KOPT-K1 (cell line): Measurements from ENCODE around the gene ANKRD13A.
"Not testable (repeated sequence)": the region's sequence is repeated elsewhere in the genome, so short reads cannot be mapped to it uniquely, and the experiment has no call there.

Source experiments
- H3K27ac ChIP-seq: fragments of 200-600 bp; sonication (generic); 2 replicates; pipeline ENCODE4 v1.5.1; 2016; ENCODE audit warnings: antibody characterized with exemption, mild to moderate bottlenecking, low read depth, low read length; ENCODE audit not compliant: poor library complexity, severe bottlenecking
- H3K36me3 ChIP-seq: fragments of 200-600 bp; sonication (generic); 2 replicates; pipeline ENCODE4 v1.5.1; 2017; ENCODE audit warnings: antibody characterized with exemption, mild to moderate bottlenecking, low read length, moderate library complexity; ENCODE audit not compliant: insufficient read depth
- H3K9me3 ChIP-seq: fragments of 200-600 bp; sonication (generic); 2 replicates; pipeline ENCODE4 v1.5.1; 2017; ENCODE audit warnings: antibody characterized with exemption, low read length, mild to moderate bottlenecking; ENCODE audit not compliant: insufficient read depth, poor library complexity, severe bottlenecking

Gene ANKRD13A

DNA sequence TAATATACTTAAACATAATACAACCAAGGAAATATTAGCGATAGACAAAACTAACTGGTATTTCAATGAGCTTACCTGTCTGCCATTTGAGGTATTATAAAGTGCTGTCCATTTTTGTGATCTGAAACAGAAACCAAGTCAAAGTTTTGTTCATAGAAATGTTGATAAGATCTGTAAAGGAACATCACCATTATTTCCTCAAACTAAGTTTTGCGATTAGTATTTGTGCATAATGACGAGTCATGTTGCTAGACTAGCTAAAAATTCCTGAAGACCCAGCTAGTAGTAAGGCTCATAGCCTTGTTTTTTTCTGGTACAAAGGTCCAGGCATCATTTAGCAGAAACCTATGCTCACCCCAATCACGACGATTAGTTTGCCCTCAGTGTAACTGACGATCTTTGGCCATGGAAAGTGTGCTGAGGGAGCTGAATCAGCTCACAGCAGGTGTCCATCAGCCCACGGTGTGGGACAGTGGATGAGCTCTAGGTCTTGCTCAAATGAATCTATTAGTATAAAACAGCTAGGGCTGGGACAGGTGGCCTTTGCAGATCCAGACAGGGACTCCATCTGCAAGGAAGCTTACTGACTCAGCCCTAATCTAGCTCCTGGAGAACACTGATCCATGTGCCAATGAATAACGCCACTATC lies 31.7 kb upstream of the ANKRD13A start:
- Histone ChIP-seq H3K9me3 (no peaks in the 10 kb centered on the region), H3K36me3 (peaks cover 98% of the 10 kb centered on the region), H3K27ac (peak overlapping the region; percentile 39)

DNA sequence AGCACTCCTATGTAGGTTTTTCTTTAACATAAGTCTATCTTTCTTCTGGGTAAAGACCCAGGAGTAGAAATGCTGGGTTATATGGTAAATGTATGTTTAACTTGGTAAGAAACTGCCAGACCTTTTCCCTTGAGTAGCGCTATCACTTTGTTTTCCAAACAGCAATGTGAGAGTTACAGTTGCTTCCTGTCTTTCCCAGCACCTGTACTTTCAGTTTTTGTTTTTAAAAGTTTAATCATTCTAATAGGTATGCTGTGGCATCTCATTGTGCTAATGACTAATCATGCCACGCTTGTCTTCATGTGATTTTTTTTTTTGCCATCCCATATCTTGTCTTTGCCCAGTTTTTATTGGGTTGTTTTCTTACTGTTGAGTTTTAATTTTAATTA lies 31.2 kb upstream of the ANKRD13A start:
- peaks cover 98% of the 10 kb centered on the region for H3K36me3 ChIP-seq
- H3K9me3 ChIP-seq = no peaks in the 10 kb centered on the region
- peak overlapping the region; percentile 39 for H3K27ac ChIP-seq

- Histone ChIP-seq H3K9me3 (no peaks in the 10 kb centered on the region), H3K36me3 (peaks cover 98% of the 10 kb centered on the region), H3K27ac (no peak overlapping the region)
Observed at GRCh38 chr12:109968801-109969200, 30.4 kb upstream of the ANKRD13A start.

- Histone ChIP-seq H3K27ac (no peak overlapping the region), H3K36me3 (peaks cover 100% of the 10 kb centered on the region), H3K9me3 (no peaks in the 10 kb centered on the region)
Observed at GRCh38 chr12:109972821-109973220, 26.4 kb upstream of the ANKRD13A start.

DNA sequence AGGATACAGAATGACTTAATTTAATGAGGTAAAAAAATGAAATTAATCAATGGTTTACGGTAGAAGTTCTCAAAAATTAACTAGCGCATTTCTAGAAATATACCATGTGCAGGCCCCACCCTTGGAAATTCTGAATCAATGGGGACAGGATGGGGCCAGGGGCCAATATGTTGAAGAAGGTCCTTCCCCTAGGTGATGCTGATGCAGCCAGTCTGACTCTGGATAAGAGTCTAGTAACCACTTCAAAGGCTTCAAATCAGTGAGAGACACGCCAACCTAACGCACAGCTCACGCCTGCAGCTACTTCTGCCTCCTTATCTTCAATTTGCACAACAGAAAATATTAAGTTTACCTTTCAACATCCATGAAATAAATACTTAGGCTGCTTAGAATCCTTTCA lies 17.9 kb upstream of the ANKRD13A start:
- H3K9me3 ChIP-seq = no peaks in the 10 kb centered on the region
- H3K27ac ChIP-seq = no peak overlapping the region
- H3K36me3 ChIP-seq = peaks cover 100% of the 10 kb centered on the region

- H3K27ac ChIP-seq = peak overlapping the region; percentile 2
- H3K9me3 ChIP-seq = no peaks in the 10 kb centered on the region
- H3K36me3 ChIP-seq = peaks cover 98% of the 10 kb centered on the region
Observed at GRCh38 chr12:109982210-109982609, 17.0 kb upstream of the ANKRD13A start.

GRCh38 chr12:109983432-109984142 lies 15.6 kb upstream of the ANKRD13A start:
- Histone ChIP-seq H3K9me3 (no peaks in the 10 kb centered on the region), H3K27ac (no peak overlapping the region), H3K36me3 (peaks cover 98% of the 10 kb centered on the region)

DNA sequence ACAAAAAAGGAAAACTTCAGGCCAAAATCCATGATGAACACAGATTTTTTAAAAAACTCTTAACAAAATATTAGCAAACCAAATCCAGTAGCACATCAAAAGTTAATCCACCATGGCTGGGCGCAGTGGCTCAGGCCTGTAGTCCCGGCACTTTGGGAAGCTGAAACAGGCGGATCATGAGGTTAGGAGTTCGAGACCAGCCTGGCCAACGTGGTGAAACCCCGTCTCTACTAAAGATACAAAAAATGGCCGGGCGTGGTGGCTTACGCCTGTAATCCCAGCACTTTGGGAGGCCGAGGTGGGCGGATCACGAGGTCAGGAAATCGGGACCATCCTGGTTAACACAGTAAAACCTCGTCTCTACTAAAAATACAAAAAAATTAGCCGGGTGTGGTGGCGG lies 13.0 kb upstream of the ANKRD13A start:
- H3K9me3 ChIP-seq, H3K27ac ChIP-seq: not testable (repeated sequence)
- peaks cover 98% of the 10 kb centered on the region for H3K36me3 ChIP-seq

- peaks cover 98% of the 10 kb centered on the region for H3K36me3 ChIP-seq
- H3K27ac ChIP-seq = no peak overlapping the region
- H3K9me3 ChIP-seq = no peaks in the 10 kb centered on the region
Observed at GRCh38 chr12:109987615-109988014, 11.6 kb upstream of the ANKRD13A start.

DNA sequence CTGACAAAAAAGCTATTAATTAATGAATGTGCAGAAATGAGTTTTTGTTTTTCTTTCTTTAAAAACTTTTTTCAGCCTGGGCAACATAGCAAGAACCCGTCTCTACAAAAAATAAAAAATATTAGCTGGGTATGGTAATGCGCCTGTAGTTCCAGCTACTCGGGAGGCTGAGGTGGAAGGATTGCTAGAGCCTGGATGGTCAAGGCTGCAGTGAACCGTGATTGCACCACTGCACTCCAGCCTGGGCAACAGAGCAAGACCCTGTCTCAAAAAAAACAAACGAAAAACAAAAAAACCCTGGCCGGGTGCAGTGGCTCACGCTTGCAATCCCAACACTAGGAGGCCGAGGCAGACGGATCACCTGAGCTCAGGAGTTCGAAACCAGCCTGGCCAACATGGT lies 11.0 kb upstream of the ANKRD13A start:
- H3K27ac ChIP-seq = no peak overlapping the region
- H3K9me3 ChIP-seq = no peaks in the 10 kb centered on the region
- peaks cover 98% of the 10 kb centered on the region for H3K36me3 ChIP-seq

DNA sequence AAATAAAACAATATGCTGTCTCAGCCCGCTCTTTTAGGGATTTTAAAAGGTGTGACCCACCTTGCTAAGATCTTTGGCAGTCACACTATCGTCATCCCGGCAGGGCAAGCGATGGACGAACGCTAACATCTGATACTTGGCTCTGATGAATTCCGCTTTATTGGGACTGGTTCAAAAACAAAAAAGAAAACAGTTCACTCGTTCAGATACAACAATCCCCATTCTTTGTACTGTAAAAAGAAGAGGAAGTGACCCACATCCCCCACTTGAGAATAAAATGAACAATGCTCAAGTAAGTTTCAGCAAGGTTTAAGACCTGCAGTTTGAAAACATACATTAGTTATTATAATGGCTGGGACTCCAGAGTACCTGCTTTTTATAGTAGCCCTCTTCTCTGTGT lies 10.3 kb upstream of the ANKRD13A start:
- Histone ChIP-seq H3K9me3 (no peaks in the 10 kb centered on the region), H3K36me3 (peaks cover 95% of the 10 kb centered on the region), H3K27ac (no peak overlapping the region)

- peaks cover 90% of the 10 kb centered on the region for H3K36me3 ChIP-seq
Observed at GRCh38 chr12:109989380-109989779, 9.8 kb upstream of the ANKRD13A start.

DNA sequence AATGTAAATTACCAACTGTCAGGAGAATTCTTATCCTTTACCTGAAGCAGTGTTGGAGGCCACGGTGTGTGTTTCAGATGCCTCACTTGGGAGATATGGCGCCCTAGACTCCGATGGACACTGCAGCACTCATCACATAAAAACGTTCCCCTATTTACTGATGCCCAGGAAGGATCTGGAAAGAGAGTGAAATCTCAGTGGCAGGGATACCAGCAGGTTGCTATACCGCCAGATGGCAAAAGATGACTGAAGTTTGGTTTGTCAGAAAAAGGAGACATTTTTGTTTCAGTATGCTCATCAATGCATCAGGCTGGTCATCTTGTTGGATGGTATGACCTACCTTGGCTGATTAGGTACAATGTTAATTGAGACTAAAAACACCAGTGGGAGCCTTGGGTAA lies 7.6 kb upstream of the ANKRD13A start:
- Histone ChIP-seq H3K36me3 (peaks cover 68% of the 10 kb centered on the region), H3K27ac (no peak overlapping the region), H3K9me3 (no peaks in the 10 kb centered on the region)

More at GRCh38 chr12:109989380-109989779, 9.8 kb upstream of the ANKRD13A start:
- H3K27ac ChIP-seq = no peak overlapping the region
- no peaks in the 10 kb centered on the region for H3K9me3 ChIP-seq

- Histone ChIP-seq H3K36me3 (peaks cover 55% of the 10 kb centered on the region), H3K9me3 (no peaks in the 10 kb centered on the region), H3K27ac (no peak overlapping the region)
Observed at GRCh38 chr12:109993091-109993490, 6.1 kb upstream of the ANKRD13A start.

GRCh38 chr12:109994401-109995175 lies 4.6 kb upstream of the ANKRD13A start:
- Histone ChIP-seq H3K36me3 (peaks cover 40% of the 10 kb centered on the region), H3K27ac (peak overlapping the region; percentile 97), H3K9me3 (no peaks in the 10 kb centered on the region)
